KMS-11 (cell line): Measurements from ENCODE around the gene UQCC2.

Source experiments
- H2AFZ ChIP-seq: fragments of 200-600 bp; sonication (generic); 2 replicates; pipeline ENCODE4 v1.6.1; 2016; ENCODE audit warnings: antibody characterized with exemption, mixed run types, low read depth
- H3K27ac ChIP-seq: fragments of 200-600 bp; sonication (generic); 2 replicates; pipeline ENCODE4 v1.6.1; 2016; ENCODE audit warnings: mild to moderate bottlenecking, mixed run types
- H3K27me3 ChIP-seq: fragments of 200-600 bp; sonication (generic); 2 replicates; pipeline ENCODE4 v1.6.1; 2017; ENCODE audit warnings: mild to moderate bottlenecking, low read depth, mixed run types, moderate library complexity; ENCODE audit not compliant: insufficient read depth
- H3K36me3 ChIP-seq: fragments of 200-600 bp; sonication (generic); 2 replicates; pipeline ENCODE4 v1.6.1; 2017; ENCODE audit warnings: mild to moderate bottlenecking, mixed run types; ENCODE audit not compliant: insufficient read depth
- H3K4me1 ChIP-seq: fragments of 200-600 bp; sonication (generic); 2 replicates; pipeline ENCODE4 v1.6.1; 2016; ENCODE audit warnings: mild to moderate bottlenecking, low read depth, mixed run types; ENCODE audit not compliant: poor library complexity, severe bottlenecking
- H3K4me2 ChIP-seq: fragments of 200-600 bp; sonication (generic); 2 replicates; pipeline ENCODE4 v1.7.0; 2016; ENCODE audit warnings: mild to moderate bottlenecking, mixed run types
- H3K4me3 ChIP-seq: fragments of 200-600 bp; sonication (generic); IDR thresholded peaks from 2 replicates; pipeline ENCODE4 v1.6.1; 2017; ENCODE audit warnings: low read depth, low read length, mixed read lengths; ENCODE audit not compliant: insufficient read depth
- H3K79me2 ChIP-seq: fragments of 200-600 bp; sonication (generic); 2 replicates; pipeline ENCODE4 v1.6.1; 2016; ENCODE audit warnings: low read depth, mixed run types; ENCODE audit not compliant: insufficient read depth
- H3K9ac ChIP-seq: fragments of 200-600 bp; sonication (generic); 2 replicates; pipeline ENCODE4 v1.6.1; 2016; ENCODE audit warnings: mild to moderate bottlenecking, mixed run types
- H4K20me1 ChIP-seq: fragments of 200-600 bp; sonication (generic); 2 replicates; pipeline ENCODE4 v1.6.1; 2016; ENCODE audit warnings: mild to moderate bottlenecking, mixed run types; ENCODE audit not compliant: insufficient read depth
- CTCF ChIP-seq: fragments of 200-600 bp; sonication (generic); conservative IDR thresholded peaks from 2 replicates; pipeline ENCODE4 v1.6.1; 2017; ENCODE audit warnings: low read depth, mild to moderate bottlenecking, antibody characterized with exemption, low read length, moderate library complexity, mixed read lengths

Gene UQCC2

GRCh38 chr6:33659986-33660385 lies 51.5 kb downstream of the UQCC2 start:
- Histone ChIP-seq H3K4me1 (no peaks in the 10 kb centered on the region), H3K27me3 (no peaks in the 10 kb centered on the region), H3K27ac (no peak overlapping the region), H3K9ac (no peak overlapping the region), H3K79me2 (no peaks in the 10 kb centered on the region), H3K4me2 (no peak overlapping the region), H2AFZ (no peak overlapping the region), H3K36me3 (no peaks in the 10 kb centered on the region), H3K4me3 (no peak overlapping the region), H4K20me1 (no peaks in the 10 kb centered on the region)
- no peak for TF ChIP-seq CTCF

GRCh38 chr6:33658982-33659689 lies 52.4 kb downstream of the UQCC2 start:
- no peak overlapping the region for H3K4me2 ChIP-seq
- H3K9ac ChIP-seq = no peak overlapping the region
- H3K36me3 ChIP-seq = no peaks in the 10 kb centered on the region
- no peaks in the 10 kb centered on the region for H3K79me2 ChIP-seq
- no peaks in the 10 kb centered on the region for H4K20me1 ChIP-seq
- no peak overlapping the region for H3K27ac ChIP-seq
- TF ChIP-seq CTCF = no peak
- H2AFZ ChIP-seq = no peak overlapping the region
- H3K4me3 ChIP-seq = no peak overlapping the region
- H3K27me3 ChIP-seq = no peaks in the 10 kb centered on the region
- no peaks in the 10 kb centered on the region for H3K4me1 ChIP-seq

GRCh38 chr6:33656844-33657243 lies 54.7 kb downstream of the UQCC2 start:
- Histone ChIP-seq H3K79me2 (no peaks in the 10 kb centered on the region), H3K36me3 (no peaks in the 10 kb centered on the region), H2AFZ (no peak overlapping the region), H3K4me2 (no peak overlapping the region), H3K27ac (no peak overlapping the region), H3K27me3 (no peaks in the 10 kb centered on the region), H3K9ac (no peak overlapping the region), H4K20me1 (no peaks in the 10 kb centered on the region), H3K4me3 (no peak overlapping the region), H3K4me1 (no peaks in the 10 kb centered on the region)
- no peak for TF ChIP-seq CTCF

- Histone ChIP-seq H3K27me3 (no peaks in the 10 kb centered on the region), H4K20me1 (no peaks in the 10 kb centered on the region), H3K36me3 (no peaks in the 10 kb centered on the region), H3K9ac (no peak overlapping the region), H3K4me1 (peaks cover 2% of the 10 kb centered on the region), H3K27ac (no peak overlapping the region), H3K79me2 (0 out of 2 replicates have a peak, but pooled peaks cover 4% of the 10 kb centered on the region), H3K4me3 (no peak overlapping the region), H2AFZ (no peak overlapping the region), H3K4me2 (no peak overlapping the region)
- TF ChIP-seq CTCF = no peak
Measured at GRCh38 chr6:33654831-33655554, 56.5 kb downstream of the UQCC2 start.
